Measurements from ENCODE around the gene METAP1. TPM values are rescaled to one million over a fixed set of nuclear protein-coding genes. Genes with fewer than 3 reads are reported as not detected.

The METAP1 gene
- total RNA-seq, 1 experiment from 2014 or later, result 112 TPM

- CTCF ChIA-PET, result no interaction called here
- H3K36me3 ChIP-seq (ENCODE audit: control insufficient read depth in 1 of 2, insufficient read depth in 2 of 2, low read length in 2 of 2), result peaks cover 43 to 54% of the 10 kb centered on the region in 2 experiments; a peak in 3 of 4 replicates
Observed at GRCh38 chr4:99077177-99077576, 81.7 kb downstream of the METAP1 start.

More at GRCh38 chr4:99077177-99077576, 81.7 kb downstream of the METAP1 start:
- H3K4me3 ChIP-seq (replicated peaks in 1 of 2; ENCODE audit: low read depth in 1 of 2, low read length in 2 of 2), result no peak overlapping the region
- H3K9me3 ChIP-seq (ENCODE audit: control insufficient read depth in 1 of 2, insufficient read depth in 1 of 2, low read depth in 1 of 2, low read length in 2 of 2), result no peaks in the 10 kb centered on the region
- ATAC-seq (no peak), DNase-seq (ENCODE audit: low read depth, low spot score) (no peak)
- H3K4me2 ChIP-seq (ENCODE audit: low read length), result no peak overlapping the region
- intact Hi-C loops (cut with micrococcal nuclease), result no loop called here
- H3K4me1 ChIP-seq (ENCODE audit: control insufficient read depth in 1 of 2, insufficient read depth in 2 of 2, low read length in 2 of 2), result no peaks in the 10 kb centered on the region
- BruUV-seq (replicated peaks), result no TSS peak
- H3K27me3 ChIP-seq (ENCODE audit: insufficient read depth, low read length), result no peaks in the 10 kb centered on the region
- no peak overlapping the region for H2AFZ ChIP-seq (ENCODE audit: low read depth, low read length, poor library complexity, severe bottlenecking)
- H3K79me2 ChIP-seq (ENCODE audit: insufficient read depth, low read length), result peaks cover 17% of the 10 kb centered on the region
- TF ChIP-seq ZBTB33 (IDR thresholded peaks at IDR 0.05; ENCODE audit: extremely low read depth, insufficient replicate concordance, low read length) (no peak), SIN3A (IDR thresholded peaks at IDR 0.05; ENCODE audit: low read depth) (no peak)
- TF ChIP-seq, protein P1, sequence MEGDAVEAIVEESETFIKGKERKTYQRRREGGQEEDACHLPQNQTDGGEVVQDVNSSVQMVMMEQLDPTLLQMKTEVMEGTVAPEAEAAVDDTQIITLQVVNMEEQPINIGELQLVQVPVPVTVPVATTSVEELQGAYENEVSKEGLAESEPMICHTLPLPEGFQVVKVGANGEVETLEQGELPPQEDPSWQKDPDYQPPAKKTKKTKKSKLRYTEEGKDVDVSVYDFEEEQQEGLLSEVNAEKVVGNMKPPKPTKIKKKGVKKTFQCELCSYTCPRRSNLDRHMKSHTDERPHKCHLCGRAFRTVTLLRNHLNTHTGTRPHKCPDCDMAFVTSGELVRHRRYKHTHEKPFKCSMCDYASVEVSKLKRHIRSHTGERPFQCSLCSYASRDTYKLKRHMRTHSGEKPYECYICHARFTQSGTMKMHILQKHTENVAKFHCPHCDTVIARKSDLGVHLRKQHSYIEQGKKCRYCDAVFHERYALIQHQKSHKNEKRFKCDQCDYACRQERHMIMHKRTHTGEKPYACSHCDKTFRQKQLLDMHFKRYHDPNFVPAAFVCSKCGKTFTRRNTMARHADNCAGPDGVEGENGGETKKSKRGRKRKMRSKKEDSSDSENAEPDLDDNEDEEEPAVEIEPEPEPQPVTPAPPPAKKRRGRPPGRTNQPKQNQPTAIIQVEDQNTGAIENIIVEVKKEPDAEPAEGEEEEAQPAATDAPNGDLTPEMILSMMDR (IDR thresholded peaks at IDR 0.05 in 2 of 3, conservative IDR thresholded peaks at IDR 0.05 in 1 of 3; ENCODE audit: borderline replicate concordance in 1 of 3, insufficient read depth in 1 of 3, low read depth in 2 of 3, low read length in 2 of 3), result no peak
- TF ChIP-seq, protein P2, sequence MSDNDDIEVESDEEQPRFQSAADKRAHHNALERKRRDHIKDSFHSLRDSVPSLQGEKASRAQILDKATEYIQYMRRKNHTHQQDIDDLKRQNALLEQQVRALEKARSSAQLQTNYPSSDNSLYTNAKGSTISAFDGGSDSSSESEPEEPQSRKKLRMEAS (IDR thresholded peaks at IDR 0.05), result no peak
- H4K20me1 ChIP-seq (ENCODE audit: insufficient read depth), result no peaks in the 10 kb centered on the region
- H3K9ac ChIP-seq (ENCODE audit: low read length), result no peak overlapping the region
- H3K9me2 ChIP-seq (ENCODE audit: insufficient read depth), result no peaks in the 10 kb centered on the region
- ChIA-PET POLR2A (no interaction called here), RAD21 (ENCODE audit: low non-redundant PET in 1 of 2, low total read pairs in 2 of 2, uncharacterized antibody in 2 of 2, unreplicated experiment in 2 of 2) (no interaction called here)
- no peak overlapping the region for H3K27ac ChIP-seq (ENCODE audit: low read depth, low read length)
